NCI-H510A (cell line): ENCODE data around the gene CLIP1.
"Not testable (repeated sequence)": the region's sequence is repeated elsewhere in the genome, so short reads cannot be mapped to it uniquely, and the experiment has no call there.

Experiments
- DNase-seq: peaks from one replicate; lab custom pipeline; 2025; lab: John Stamatoyannopoulos, UW

The CLIP1 gene

GRCh38 chr12:122395319-122395718, 27.1 kb downstream of the CLIP1 start:
- DNase-seq = no peak

- no peak for DNase-seq
These were observed 27.8 kb downstream of the CLIP1 start for GRCh38 chr12:122394626-122395194.

GRCh38 chr12:122393817-122394216, 28.7 kb downstream of the CLIP1 start:
- DNase-seq = no peak

GRCh38 chr12:122392411-122392810, 30.1 kb downstream of the CLIP1 start:
- no peak for DNase-seq

GRCh38 chr12:122389677-122390076, 32.8 kb downstream of the CLIP1 start:
- no peak for DNase-seq

GRCh38 chr12:122387887-122388286, 34.6 kb downstream of the CLIP1 start:
- no peak for DNase-seq

GRCh38 chr12:122385171-122386016, 37.1 kb downstream of the CLIP1 start:
- DNase-seq = no peak

GRCh38 chr12:122382919-122383350, 39.5 kb downstream of the CLIP1 start:
- DNase-seq = no peak

GRCh38 chr12:122381021-122381420, 41.4 kb downstream of the CLIP1 start:
- no peak for DNase-seq

- DNase-seq = not testable (repeated sequence)
These were observed 45.7 kb downstream of the CLIP1 start for GRCh38 chr12:122376751-122377150.

GRCh38 chr12:122374707-122375106, 47.8 kb downstream of the CLIP1 start:
- no peak for DNase-seq

GRCh38 chr12:122371475-122372045, 50.9 kb downstream of the CLIP1 start:
- no peak for DNase-seq

GRCh38 chr12:122368361-122369073, 54.0 kb downstream of the CLIP1 start:
- no peak for DNase-seq

GRCh38 chr12:122367632-122368031, 54.8 kb downstream of the CLIP1 start:
- not testable (repeated sequence) for DNase-seq

- no peak for DNase-seq
These were observed 55.6 kb downstream of the CLIP1 start for GRCh38 chr12:122366685-122367475.

- DNase-seq = not testable (repeated sequence)
These were observed 57.2 kb downstream of the CLIP1 start for GRCh38 chr12:122365226-122365625.

GRCh38 chr12:122363782-122364181, 58.7 kb downstream of the CLIP1 start:
- no peak for DNase-seq

GRCh38 chr12:122362755-122363154, 59.7 kb downstream of the CLIP1 start:
- no peak for DNase-seq

GRCh38 chr12:122358403-122358802, 64.1 kb downstream of the CLIP1 start:
- DNase-seq = not testable (repeated sequence)

GRCh38 chr12:122357536-122357935, 64.9 kb downstream of the CLIP1 start:
- not testable (repeated sequence) for DNase-seq

GRCh38 chr12:122356991-122357390, 65.5 kb downstream of the CLIP1 start:
- not testable (repeated sequence) for DNase-seq

GRCh38 chr12:122356192-122356635, 66.3 kb downstream of the CLIP1 start:
- no peak for DNase-seq
